Right lobe of liver (tissue), 4 donors: ENCODE data around the gene ZNF561.

Experiments used
- CTCF ChIP-seq, 4 donors: fragments of 200-600 bp in 3 of 4; fragments of 450-650 bp in 1 of 4; IDR thresholded peaks; one replicate each; pipeline versions ENCODE4 v1.5.1 to v1.8.0; 2016 to 2022; ENCODE audit warnings: antibody characterized with exemption in 4 of 4, mild to moderate bottlenecking in 2 of 4
- POLR2A ChIP-seq: fragments of 450-650 bp; IDR thresholded peaks from one replicate; pipeline ENCODE4 v1.6.1; 2017; ENCODE audit warnings: antibody characterized with exemption, mild to moderate bottlenecking
- donor health status: DM: no; HTN: no; CAD: no.
- donor health status: DM: no; HTN: no; CAD: no.
- donor health status: DM: no; HTN: yes; CAD: no.

- no peak for TF ChIP-seq CTCF (IDR thresholded peaks at IDR 0.05)
- no peak for TF ChIP-seq POLR2A
These were observed 10.4 kb downstream of the ZNF561 start for GRCh38 chr19:9610484-9611113.
